Esophagus muscularis mucosa (tissue), 4 donors: ENCODE results near the gene GRAMD2B. TPM values are rescaled to one million over a fixed set of nuclear protein-coding genes. Genes with fewer than 3 reads are reported as not detected.
A peak's percentile ranks its signal among the peaks of the same experiment; 100 is the strongest.

ENCODE experiments used
- DNase-seq: peaks from one replicate; pipeline ENCODE4 v3.0.0-alpha.2; 2017; ENCODE audit errors: extremely low spot score
- H3K27ac ChIP-seq, 4 donors: fragments of 200-600 bp; sonication (generic); replicated peaks in 1 of 4; 1 replicate in 3 of 4; 2 replicates in 1 of 4; pipeline ENCODE4 v1.5.1; 2016 to 2019; ENCODE audit warnings: mild to moderate bottlenecking in 1 of 4
- H3K27me3 ChIP-seq, 4 donors: fragments of 200-600 bp; sonication (generic); one replicate each; pipeline versions ENCODE4 v1.5.1 to v1.6.0; 2016 to 2019
- H3K36me3 ChIP-seq, 4 donors: fragments of 200-600 bp; sonication (generic); one replicate each; pipeline ENCODE4 v1.5.1; 2016 to 2019
- H3K4me1 ChIP-seq, 4 donors: fragments of 200-600 bp; sonication (generic); one replicate each; pipeline ENCODE4 v1.5.1; 2016 to 2019
- H3K4me3 ChIP-seq, 4 donors: fragments of 200-600 bp; sonication (generic); 1 replicate in 2 of 4; 2 replicates in 2 of 4; pipeline ENCODE4 v1.5.1; 2016 to 2019; ENCODE audit warnings: mild to moderate bottlenecking in 4 of 4, moderate library complexity in 1 of 4
- H3K9me3 ChIP-seq, 4 donors: fragments of 200-600 bp; sonication (generic); 1 replicate in 3 of 4; 2 replicates in 1 of 4; pipeline ENCODE4 v1.5.1; 2016 to 2019
- EP300 ChIP-seq: sonication (generic); formaldehyde crosslinking; IDR thresholded peaks from one replicate; pipeline ENCODE4 v1.6.1; 2017; ENCODE audit warnings: antibody characterized with exemption
- POLR2A ChIP-seq: fragments of 450-650 bp; IDR thresholded peaks from one replicate; pipeline ENCODE4 v1.6.1; 2017; ENCODE audit warnings: antibody characterized with exemption, moderate library complexity, mild to moderate bottlenecking, low read depth
- POLR2AphosphoS5 ChIP-seq, 2 donors: sonication (generic); formaldehyde crosslinking; IDR thresholded peaks; one replicate each; pipeline ENCODE4 v1.6.1; 2017; ENCODE audit warnings: antibody characterized with exemption in 2 of 2
- WGBS: methylation state at CpG from one replicate; pipeline ENCODE4 v1.1.5; 2018; 5-methylcytosine and 5-hydroxymethylcytosine counted together
- intact Hi-C: fragments of 100-400 bp; cut with DNase I; formaldehyde crosslinking; loops from one replicate; pipeline ENCODE4 v1.15.1; 2023
- total RNA-seq, 4 donors: library from RNA; depleted of rRNA; stranded (reverse); fragments of >200 nt; gene quantifications; one replicate each; pipeline versions ENCODE4 v1.1.0 to v1.2.1, GENCODE V29; 2016
- TF ChIP-seq, protein P1 (sequence below), 3 experiments: fragments of 200-600 bp in 2 of 3; fragments of 450-650 bp in 1 of 3; sonication (generic) in 2 of 3; IDR thresholded peaks; one replicate each; pipeline ENCODE4 v1.5.1; 2017 to 2019; ENCODE audit warnings: antibody characterized with exemption in 3 of 3, mild to moderate bottlenecking in 2 of 3, moderate library complexity in 1 of 3

GRAMD2B gene
- total RNA-seq, 4 donors from 2014 or later, result 37.9 to 76.5 (median 49.4) TPM

GRCh38 chr5:126413856-126414255, 9.4 kb upstream of the GRAMD2B start:
- H3K4me3 ChIP-seq, result no peak overlapping the region
- no peaks in the 10 kb centered on the region for H3K9me3 ChIP-seq
- H3K27me3 ChIP-seq, result no peaks in the 10 kb centered on the region
- 70% methylated on average over 3 of the region's 3 CpGs for WGBS
- no peak for DNase-seq
- intact Hi-C loops, result no loop called here
- peak overlapping the region in 3 of 4 donors; percentile 77 to 79 (median 79) for H3K27ac ChIP-seq
- TF ChIP-seq, protein P1, sequence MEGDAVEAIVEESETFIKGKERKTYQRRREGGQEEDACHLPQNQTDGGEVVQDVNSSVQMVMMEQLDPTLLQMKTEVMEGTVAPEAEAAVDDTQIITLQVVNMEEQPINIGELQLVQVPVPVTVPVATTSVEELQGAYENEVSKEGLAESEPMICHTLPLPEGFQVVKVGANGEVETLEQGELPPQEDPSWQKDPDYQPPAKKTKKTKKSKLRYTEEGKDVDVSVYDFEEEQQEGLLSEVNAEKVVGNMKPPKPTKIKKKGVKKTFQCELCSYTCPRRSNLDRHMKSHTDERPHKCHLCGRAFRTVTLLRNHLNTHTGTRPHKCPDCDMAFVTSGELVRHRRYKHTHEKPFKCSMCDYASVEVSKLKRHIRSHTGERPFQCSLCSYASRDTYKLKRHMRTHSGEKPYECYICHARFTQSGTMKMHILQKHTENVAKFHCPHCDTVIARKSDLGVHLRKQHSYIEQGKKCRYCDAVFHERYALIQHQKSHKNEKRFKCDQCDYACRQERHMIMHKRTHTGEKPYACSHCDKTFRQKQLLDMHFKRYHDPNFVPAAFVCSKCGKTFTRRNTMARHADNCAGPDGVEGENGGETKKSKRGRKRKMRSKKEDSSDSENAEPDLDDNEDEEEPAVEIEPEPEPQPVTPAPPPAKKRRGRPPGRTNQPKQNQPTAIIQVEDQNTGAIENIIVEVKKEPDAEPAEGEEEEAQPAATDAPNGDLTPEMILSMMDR (IDR thresholded peaks at IDR 0.05), result no peak
- TF ChIP-seq EP300 (no peak), POLR2A (no peak), POLR2AphosphoS5 (IDR thresholded peaks at IDR 0.05) (no peak)
- H3K4me1 ChIP-seq, result peaks cover 16 to 38% (median 34%) of the 10 kb centered on the region in 4 donors
- H3K36me3 ChIP-seq, result no peaks in the 10 kb centered on the region

- no peak overlapping the region for H3K4me3 ChIP-seq
- peak overlapping the region; percentile 62 to 79 (median 78) for H3K27ac ChIP-seq
- H3K27me3 ChIP-seq, result no peaks in the 10 kb centered on the region
- intact Hi-C loops, result no loop called here
- no peaks in the 10 kb centered on the region for H3K9me3 ChIP-seq
- no peaks in the 10 kb centered on the region for H3K36me3 ChIP-seq
- TF ChIP-seq EP300, result no peak
- no peak for TF ChIP-seq POLR2A
- TF ChIP-seq, protein P1 (IDR thresholded peaks at IDR 0.05), result no peak
- peak; percentile 45 to 59 for TF ChIP-seq POLR2AphosphoS5 (IDR thresholded peaks at IDR 0.05)
- H3K4me1 ChIP-seq, result peaks cover 16 to 38% (median 34%) of the 10 kb centered on the region in 4 donors
- 0% methylated on average over 1 of the region's 1 CpG for WGBS
- no peak for DNase-seq
Observed at GRCh38 chr5:126414874-126415502, 8.2 kb upstream of the GRAMD2B start.

DNA sequence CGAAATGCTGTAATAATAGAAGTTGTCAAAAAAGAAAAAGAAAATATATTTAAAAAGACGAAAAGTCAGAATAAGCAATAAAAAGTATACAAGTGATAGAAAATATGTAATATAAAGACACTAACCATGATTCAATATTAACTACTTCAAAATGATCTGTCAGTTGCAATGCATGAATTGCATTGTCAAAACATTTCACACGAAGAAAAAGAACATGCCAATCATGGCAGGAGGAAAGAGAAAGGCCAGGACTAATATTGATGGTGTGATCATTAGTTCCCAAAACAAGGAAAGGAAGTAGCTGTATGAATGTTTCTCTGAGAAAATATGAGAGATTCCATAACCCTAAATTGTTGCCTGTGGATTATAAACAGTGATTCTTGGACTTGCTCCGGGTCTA, 7.4 kb upstream of the GRAMD2B start:
- H3K9me3 ChIP-seq, result no peaks in the 10 kb centered on the region
- no peaks in the 10 kb centered on the region for H3K27me3 ChIP-seq
- no peak for DNase-seq
- no peak overlapping the region for H3K4me3 ChIP-seq
- TF ChIP-seq, protein P1 (IDR thresholded peaks at IDR 0.05), result no peak
- no peak for TF ChIP-seq POLR2AphosphoS5 (IDR thresholded peaks at IDR 0.05)
- no peak for TF ChIP-seq EP300
- no peak for TF ChIP-seq POLR2A
- H3K36me3 ChIP-seq, result no peaks in the 10 kb centered on the region
- intact Hi-C loops, result no loop called here
- peaks cover 16 to 38% (median 34%) of the 10 kb centered on the region in 4 donors for H3K4me1 ChIP-seq
- H3K27ac ChIP-seq, result peak overlapping the region; percentile 62 to 79 (median 78)
- 45% methylated on average over 4 of the region's 4 CpGs for WGBS

DNA sequence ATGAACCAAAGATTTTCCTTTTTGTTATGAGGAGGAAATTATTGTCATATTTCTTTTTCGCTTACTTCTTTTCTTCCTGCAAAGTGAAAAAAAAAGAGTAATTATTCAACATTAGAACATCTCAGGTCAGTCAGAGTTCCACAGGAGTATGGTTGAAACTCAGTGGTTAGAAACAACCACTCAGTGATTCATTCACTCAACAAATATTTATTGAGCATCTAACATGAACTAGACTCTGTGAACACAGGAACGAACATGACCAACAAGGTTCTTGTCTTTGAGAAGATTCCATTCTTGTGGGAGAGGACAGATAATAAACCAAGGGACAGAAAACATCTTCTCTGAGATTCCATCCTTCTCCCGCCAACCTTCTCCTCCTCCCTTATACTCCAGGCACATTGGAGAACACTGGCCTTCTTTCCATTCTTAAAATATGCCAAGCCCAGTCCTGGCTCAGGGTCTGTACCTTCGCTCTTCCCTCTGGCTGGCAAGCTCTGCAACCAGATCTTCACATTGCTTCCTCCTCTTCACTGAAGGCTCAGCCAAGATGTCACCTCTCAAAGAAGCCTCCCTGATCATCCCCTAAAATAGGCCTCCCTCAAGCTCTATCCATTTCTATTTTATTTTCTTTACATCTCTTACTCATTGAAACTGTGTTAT, 6.8 kb upstream of the GRAMD2B start:
- peak overlapping the region; percentile 62 to 79 (median 78) for H3K27ac ChIP-seq
- H3K4me3 ChIP-seq, result no peak overlapping the region
- no peak for DNase-seq
- H3K36me3 ChIP-seq, result no peaks in the 10 kb centered on the region
- TF ChIP-seq, protein P1 (IDR thresholded peaks at IDR 0.05), result no peak
- TF ChIP-seq POLR2A (no peak), POLR2AphosphoS5 (IDR thresholded peaks at IDR 0.05) (no peak)
- H3K4me1 ChIP-seq, result peaks cover 16 to 38% (median 34%) of the 10 kb centered on the region in 4 donors
- no peaks in the 10 kb centered on the region for H3K27me3 ChIP-seq
- H3K9me3 ChIP-seq, result no peaks in the 10 kb centered on the region
- 88% methylated on average over 4 of the region's 4 CpGs for WGBS
- intact Hi-C loops, result no loop called here
